Nephron progenitor cell (in vitro differentiated cells): ENCODE measurements around the gene RAB11FIP3.
"Not testable (repeated sequence)": the region's sequence is repeated elsewhere in the genome, so short reads cannot be mapped to it uniquely, and the experiment has no call there.

Experiments
- DNase-seq: peaks from one replicate; pipeline ENCODE4 v3.0.0; 2021
- H3K27ac Mint-ChIP-seq: 2 replicates; pipeline ENCODE4 v1.8.0; 2021; ENCODE audit warnings: mild to moderate bottlenecking, moderate library complexity, mixed read lengths
- H3K27me3 Mint-ChIP-seq: 2 replicates; pipeline ENCODE4 v1.8.0; 2021; ENCODE audit warnings: mild to moderate bottlenecking, low read depth, mixed read lengths; ENCODE audit not compliant: poor library complexity
- H3K36me3 Mint-ChIP-seq: 2 replicates; pipeline ENCODE4 v1.8.0; 2021; ENCODE audit warnings: low read depth, mixed read lengths
- H3K4me1 Mint-ChIP-seq: 2 replicates; pipeline ENCODE4 v1.8.0; 2021; ENCODE audit warnings: mixed read lengths
- H3K4me3 Mint-ChIP-seq: 2 replicates; pipeline ENCODE4 v1.8.0; 2021; ENCODE audit warnings: mild to moderate bottlenecking, moderate library complexity, mixed read lengths
- H3K9me3 Mint-ChIP-seq: 2 replicates; pipeline ENCODE4 v1.8.0; 2021; ENCODE audit warnings: mild to moderate bottlenecking, moderate library complexity, mixed read lengths
- TF ChIP-seq, protein P1 (sequence below): fragments of 200-600 bp; sonication (generic); IDR thresholded peaks from 2 replicates; pipeline ENCODE4 v1.5.0; 2021; ENCODE audit warnings: antibody characterized with exemption

The RAB11FIP3 gene, protein sequence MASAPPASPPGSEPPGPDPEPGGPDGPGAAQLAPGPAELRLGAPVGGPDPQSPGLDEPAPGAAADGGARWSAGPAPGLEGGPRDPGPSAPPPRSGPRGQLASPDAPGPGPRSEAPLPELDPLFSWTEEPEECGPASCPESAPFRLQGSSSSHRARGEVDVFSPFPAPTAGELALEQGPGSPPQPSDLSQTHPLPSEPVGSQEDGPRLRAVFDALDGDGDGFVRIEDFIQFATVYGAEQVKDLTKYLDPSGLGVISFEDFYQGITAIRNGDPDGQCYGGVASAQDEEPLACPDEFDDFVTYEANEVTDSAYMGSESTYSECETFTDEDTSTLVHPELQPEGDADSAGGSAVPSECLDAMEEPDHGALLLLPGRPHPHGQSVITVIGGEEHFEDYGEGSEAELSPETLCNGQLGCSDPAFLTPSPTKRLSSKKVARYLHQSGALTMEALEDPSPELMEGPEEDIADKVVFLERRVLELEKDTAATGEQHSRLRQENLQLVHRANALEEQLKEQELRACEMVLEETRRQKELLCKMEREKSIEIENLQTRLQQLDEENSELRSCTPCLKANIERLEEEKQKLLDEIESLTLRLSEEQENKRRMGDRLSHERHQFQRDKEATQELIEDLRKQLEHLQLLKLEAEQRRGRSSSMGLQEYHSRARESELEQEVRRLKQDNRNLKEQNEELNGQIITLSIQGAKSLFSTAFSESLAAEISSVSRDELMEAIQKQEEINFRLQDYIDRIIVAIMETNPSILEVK

DNA sequence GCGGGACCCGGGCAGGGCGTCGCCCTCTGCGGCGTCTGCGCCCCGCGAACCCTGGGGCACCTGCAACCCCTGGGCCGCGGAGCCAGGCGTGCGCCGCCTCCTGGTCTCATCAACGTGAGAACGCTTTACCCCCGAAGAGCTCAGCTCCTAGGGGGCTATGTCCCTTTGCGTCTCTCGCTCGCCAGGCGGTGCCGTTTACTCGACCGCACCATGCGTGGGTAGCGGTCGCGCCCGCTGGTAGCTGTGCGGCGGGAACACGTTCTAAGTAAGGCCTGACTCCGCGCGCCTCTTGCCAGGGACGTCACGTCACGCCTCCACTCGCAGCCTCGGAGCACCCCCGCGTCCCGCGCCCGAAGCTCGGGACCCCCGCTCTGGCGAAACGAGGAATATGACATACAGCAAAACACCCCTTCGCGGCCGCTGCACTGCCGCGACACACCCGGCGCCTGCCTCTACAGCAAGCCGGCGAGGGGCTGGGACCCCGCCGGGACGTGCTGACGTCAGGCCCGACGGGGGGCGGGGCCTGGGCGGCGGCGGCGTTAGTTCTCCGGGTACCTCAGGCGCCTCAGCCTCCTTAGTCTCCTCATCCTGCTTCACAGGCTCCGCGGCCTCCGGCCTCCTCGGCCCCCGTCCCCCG is at the start of gene RAB11FIP3:
Gene RAB11FIP3, plus strand, starts transcription at position 568 of the 637 bp plus-strand sequence. CDS start 358 bp downstream, outside the sequence.
- peaks cover 42% of the 10 kb centered on the region for H3K27me3 Mint-ChIP-seq
- peaks cover 18% of the 10 kb centered on the region for H3K36me3 Mint-ChIP-seq
- TF ChIP-seq, protein P1, sequence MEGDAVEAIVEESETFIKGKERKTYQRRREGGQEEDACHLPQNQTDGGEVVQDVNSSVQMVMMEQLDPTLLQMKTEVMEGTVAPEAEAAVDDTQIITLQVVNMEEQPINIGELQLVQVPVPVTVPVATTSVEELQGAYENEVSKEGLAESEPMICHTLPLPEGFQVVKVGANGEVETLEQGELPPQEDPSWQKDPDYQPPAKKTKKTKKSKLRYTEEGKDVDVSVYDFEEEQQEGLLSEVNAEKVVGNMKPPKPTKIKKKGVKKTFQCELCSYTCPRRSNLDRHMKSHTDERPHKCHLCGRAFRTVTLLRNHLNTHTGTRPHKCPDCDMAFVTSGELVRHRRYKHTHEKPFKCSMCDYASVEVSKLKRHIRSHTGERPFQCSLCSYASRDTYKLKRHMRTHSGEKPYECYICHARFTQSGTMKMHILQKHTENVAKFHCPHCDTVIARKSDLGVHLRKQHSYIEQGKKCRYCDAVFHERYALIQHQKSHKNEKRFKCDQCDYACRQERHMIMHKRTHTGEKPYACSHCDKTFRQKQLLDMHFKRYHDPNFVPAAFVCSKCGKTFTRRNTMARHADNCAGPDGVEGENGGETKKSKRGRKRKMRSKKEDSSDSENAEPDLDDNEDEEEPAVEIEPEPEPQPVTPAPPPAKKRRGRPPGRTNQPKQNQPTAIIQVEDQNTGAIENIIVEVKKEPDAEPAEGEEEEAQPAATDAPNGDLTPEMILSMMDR: no peak
- no peak within 1 kb of the TSS for H3K27ac Mint-ChIP-seq
- peak within 1 kb of the TSS; percentile 89 for H3K4me3 Mint-ChIP-seq
- DNase-seq: peak; percentile 87
- H3K4me1 Mint-ChIP-seq: peaks cover 49% of the 10 kb centered on the region
- H3K9me3 Mint-ChIP-seq: no peaks in the 10 kb centered on the region

DNA sequence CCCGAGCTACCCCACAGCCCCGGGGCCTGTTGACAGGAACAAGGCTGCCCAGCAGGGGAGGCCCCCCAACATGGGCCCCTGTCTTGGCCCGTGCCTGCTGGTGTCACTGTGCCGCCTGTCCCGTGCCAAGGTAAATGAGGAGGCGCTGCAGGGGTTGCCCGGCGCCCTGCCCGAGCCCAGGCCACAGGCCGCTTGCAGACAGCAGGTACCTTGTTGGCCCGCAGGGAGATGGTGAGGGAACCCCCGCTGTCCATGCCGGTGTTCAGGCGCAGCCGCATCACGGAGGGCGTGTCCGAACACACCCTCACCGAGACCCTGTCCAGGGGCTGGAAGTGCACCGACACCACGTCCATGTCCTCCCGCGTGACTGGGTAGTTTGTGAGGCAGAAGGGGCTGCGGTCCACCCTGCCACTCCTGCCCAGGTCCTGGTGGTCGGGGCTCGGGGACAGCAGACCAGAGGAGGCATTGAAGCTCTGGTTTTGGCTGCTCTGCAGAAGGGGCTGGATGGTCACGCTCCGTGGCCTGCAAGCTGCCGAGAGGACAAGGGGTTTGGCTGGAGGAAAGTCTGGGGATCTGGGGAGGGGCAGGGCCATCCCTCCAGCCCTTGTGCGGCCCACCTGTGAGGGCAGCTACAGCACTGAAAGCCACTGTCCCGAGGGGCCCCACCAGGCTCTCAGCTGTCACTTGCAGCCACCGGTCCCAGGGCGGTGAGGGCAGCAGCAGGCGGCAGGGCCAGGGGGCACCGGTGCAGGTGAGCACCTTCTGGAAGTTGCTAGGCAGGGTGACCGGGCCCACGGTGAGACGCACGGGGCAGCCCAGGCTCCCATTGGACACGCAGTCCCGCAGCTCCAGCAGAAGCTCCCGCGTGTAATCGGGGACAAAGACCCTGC is 49.3 kb upstream of the RAB11FIP3 start:
- Mint-ChIP-seq H3K36me3 (no peaks in the 10 kb centered on the region), H3K9me3 (no peaks in the 10 kb centered on the region), H3K27me3 (no peaks in the 10 kb centered on the region), H3K4me3 (no peak overlapping the region), H3K4me1 (peaks cover 18% of the 10 kb centered on the region), H3K27ac (no peak overlapping the region)
- TF ChIP-seq, protein P1: no peak
- no peak for DNase-seq

DNA sequence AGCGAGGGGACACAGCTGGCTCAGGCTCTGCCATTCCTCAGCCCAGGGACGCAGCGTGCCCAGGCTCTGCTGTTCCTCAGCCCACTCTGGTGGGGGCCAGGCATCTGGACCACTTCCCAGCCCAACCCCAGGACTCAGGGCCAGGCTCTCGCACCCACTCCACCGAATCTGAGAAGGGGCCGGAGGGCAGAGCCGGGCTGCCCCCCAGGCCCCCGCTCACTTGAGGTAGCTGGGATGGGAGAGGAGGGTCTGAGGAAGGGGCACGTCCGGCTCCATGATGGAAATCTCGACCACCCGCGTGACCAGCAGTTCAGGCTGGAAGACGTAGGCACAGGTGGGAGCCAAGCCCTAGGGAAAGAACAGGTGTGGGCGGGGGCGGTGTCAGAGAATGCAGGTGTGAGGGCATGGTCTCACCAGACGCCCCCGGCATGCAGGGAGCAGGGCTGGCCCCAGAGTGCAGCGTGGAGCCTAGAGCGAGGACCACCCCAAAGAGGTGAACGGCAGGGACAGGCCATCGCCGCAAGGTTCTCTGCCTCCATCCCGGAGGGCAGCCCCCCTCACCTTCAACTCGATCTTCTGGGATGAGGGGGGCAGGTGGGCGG is 48.5 kb upstream of the RAB11FIP3 start:
- Mint-ChIP-seq H3K4me1 (peaks cover 15% of the 10 kb centered on the region), H3K27me3 (no peaks in the 10 kb centered on the region), H3K4me3 (no peak overlapping the region), H3K27ac (no peak overlapping the region), H3K9me3 (no peaks in the 10 kb centered on the region), H3K36me3 (no peaks in the 10 kb centered on the region)
- DNase-seq: no peak
- TF ChIP-seq, protein P1: no peak

DNA sequence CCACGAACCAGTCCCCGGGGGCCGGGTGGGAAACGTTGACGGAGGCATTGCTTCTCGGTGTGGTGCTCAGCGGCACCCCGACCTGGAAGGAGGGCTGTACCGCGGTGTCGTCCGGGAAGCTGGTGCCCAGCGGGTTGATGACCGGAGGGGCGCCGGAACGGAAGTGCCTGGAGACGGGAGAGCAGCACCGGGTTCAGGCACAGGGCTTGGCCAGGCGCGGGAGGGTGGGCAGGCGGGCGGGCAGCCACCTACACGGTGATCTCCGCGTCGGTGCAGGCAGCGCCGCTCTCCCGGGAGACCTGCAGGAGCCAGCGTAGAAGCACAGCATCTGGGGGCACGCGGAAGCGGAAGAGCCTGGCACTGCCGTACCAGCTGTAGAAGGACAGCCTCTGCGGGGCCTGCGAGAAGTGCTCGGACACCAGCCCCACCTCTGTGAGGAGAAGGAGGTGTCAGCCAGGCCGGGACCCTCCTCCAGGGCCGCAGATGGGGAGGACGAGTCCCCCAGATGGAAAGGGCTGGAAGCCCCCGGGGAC is 48.0 kb upstream of the RAB11FIP3 start:
- no peak for DNase-seq
- TF ChIP-seq, protein P1: no peak
- peaks cover 15% of the 10 kb centered on the region for H3K4me1 Mint-ChIP-seq
- no peak overlapping the region for H3K4me3 Mint-ChIP-seq
- H3K27ac Mint-ChIP-seq: no peak overlapping the region
- H3K27me3 Mint-ChIP-seq: peaks cover 3% of the 10 kb centered on the region
- no peaks in the 10 kb centered on the region for H3K9me3 Mint-ChIP-seq
- H3K36me3 Mint-ChIP-seq: no peaks in the 10 kb centered on the region

DNA sequence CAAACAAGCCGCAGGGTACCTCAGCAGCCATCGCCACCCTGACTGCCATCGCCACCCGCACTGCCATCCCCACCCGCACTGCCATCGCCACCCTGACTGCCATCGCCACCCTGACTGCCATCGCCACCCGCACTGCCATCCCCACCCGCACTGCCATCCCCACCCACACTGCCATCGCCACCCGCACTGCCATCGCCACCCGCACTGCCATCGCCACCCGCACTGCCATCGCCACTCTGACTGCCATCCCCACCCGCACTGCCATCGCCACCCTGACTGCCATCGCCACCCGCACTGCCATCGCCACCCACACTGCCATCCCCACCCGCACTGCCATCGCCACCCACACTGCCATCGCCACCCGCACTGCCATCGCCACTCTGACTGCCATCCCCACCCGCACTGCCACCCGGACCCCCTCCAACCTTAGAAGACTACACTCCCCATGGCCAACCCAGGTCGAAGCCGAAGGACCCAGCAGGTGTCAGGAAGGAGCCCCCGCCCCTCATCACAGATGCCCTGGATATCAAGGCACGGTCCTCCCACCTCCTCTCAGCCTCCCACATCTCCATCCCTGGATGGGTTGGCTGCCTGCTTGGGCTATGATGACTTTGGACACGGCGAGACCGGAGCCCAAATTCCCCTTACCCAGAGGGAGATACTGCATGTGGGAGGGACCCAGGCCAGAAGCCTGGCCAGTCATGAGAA is 47.2 kb upstream of the RAB11FIP3 start:
- H3K27ac Mint-ChIP-seq, H3K9me3 Mint-ChIP-seq, DNase-seq, H3K36me3 Mint-ChIP-seq, H3K4me3 Mint-ChIP-seq: not testable (repeated sequence)
- H3K27me3 Mint-ChIP-seq: peaks cover 11% of the 10 kb centered on the region
- peaks cover 22% of the 10 kb centered on the region for H3K4me1 Mint-ChIP-seq
